ENCODE measurements around the gene EXT2.

Gene EXT2

DNA sequence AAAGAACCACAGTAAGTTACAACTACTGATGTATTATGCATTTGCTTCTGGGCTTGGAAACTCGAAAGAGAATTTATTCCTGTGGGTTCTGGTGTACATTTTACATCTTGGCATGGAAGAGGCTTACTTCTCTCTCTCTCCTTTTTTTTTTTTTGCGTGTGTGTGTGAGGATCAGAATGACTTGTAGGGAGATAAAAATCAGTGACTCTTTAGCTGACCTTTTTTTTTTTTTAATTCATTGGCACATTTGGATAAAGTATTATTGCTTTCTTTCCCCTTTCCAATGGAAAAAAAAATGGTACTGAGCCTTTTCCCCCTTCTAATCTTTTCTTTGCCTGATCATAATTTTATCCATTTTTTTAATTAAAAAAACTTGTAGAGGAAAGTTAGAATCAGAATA lies 43.5 kb downstream of the EXT2 start:
- no peak overlapping the region for H3K9ac ChIP-seq (ENCODE audit: low read length)
- H3K27me3 ChIP-seq (ENCODE audit: control insufficient read depth, insufficient read depth, low read length) = no peaks in the 10 kb centered on the region
- no peaks in the 10 kb centered on the region for H3K9me3 ChIP-seq (ENCODE audit: control insufficient read depth, low read length)
- H3K36me3 ChIP-seq (ENCODE audit: control insufficient read depth, insufficient read depth, low read length) = no peaks in the 10 kb centered on the region
- no peaks in the 10 kb centered on the region for H3K4me1 ChIP-seq (ENCODE audit: control insufficient read depth, insufficient read depth, low read length)
- H3K4me3 ChIP-seq (ENCODE audit: low read length) = no peak overlapping the region

DNA sequence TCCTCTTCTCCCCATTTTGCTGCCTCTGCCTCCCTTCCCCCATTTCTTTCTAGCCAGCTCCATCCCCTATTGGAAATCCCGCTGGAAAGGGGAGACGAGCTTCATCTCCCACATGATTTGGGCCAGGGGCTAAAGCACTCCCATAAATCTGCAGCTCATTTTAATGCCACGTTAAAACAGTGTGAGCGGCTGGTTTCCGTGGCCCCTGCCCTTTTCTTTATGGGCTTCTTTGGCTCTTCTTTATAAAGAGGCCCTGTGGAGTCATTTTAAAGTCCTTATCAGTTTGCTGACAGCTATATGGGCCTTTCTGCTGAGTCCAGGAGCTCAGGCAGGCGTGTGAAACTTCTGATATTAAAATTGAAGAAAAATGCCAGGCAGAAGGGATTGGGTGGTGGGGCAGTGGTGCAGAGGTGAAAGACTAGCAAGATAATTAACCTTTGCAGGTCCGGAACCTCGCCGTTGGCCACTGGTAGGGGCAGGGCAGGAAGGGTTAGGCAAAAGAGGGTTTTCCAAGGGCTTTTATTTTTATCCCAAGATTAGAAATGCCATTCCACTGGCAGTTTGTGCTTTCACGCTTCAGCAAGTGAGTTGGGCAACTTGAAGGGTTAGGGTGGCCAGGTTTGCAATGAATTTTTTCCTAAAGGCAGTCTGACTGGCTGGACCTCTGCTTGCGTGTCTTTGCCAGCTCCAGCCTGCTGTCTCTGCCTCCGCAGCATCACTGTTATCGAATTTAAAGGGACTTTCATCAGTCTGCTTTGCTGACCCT lies 44.3 kb downstream of the EXT2 start:
- Histone ChIP-seq H3K4me1 (ENCODE audit: control insufficient read depth, insufficient read depth, low read length) (no peaks in the 10 kb centered on the region), H3K4me3 (ENCODE audit: low read length) (no peak overlapping the region), H3K36me3 (ENCODE audit: control insufficient read depth, insufficient read depth, low read length) (no peaks in the 10 kb centered on the region), H3K27me3 (ENCODE audit: control insufficient read depth, insufficient read depth, low read length) (no peaks in the 10 kb centered on the region), H3K9ac (ENCODE audit: low read length) (no peak overlapping the region), H3K9me3 (ENCODE audit: control insufficient read depth, low read length) (no peaks in the 10 kb centered on the region)

- Histone ChIP-seq H3K27me3 (ENCODE audit: control insufficient read depth, insufficient read depth, low read length) (no peaks in the 10 kb centered on the region), H3K4me3 (ENCODE audit: low read length) (no peak overlapping the region), H3K9me3 (ENCODE audit: control insufficient read depth, low read length) (no peaks in the 10 kb centered on the region), H3K36me3 (ENCODE audit: control insufficient read depth, insufficient read depth, low read length) (no peaks in the 10 kb centered on the region), H3K4me1 (ENCODE audit: control insufficient read depth, insufficient read depth, low read length) (no peaks in the 10 kb centered on the region), H3K9ac (ENCODE audit: low read length) (no peak overlapping the region)
Measured at GRCh38 chr11:44140372-44140771, 44.9 kb downstream of the EXT2 start.

DNA sequence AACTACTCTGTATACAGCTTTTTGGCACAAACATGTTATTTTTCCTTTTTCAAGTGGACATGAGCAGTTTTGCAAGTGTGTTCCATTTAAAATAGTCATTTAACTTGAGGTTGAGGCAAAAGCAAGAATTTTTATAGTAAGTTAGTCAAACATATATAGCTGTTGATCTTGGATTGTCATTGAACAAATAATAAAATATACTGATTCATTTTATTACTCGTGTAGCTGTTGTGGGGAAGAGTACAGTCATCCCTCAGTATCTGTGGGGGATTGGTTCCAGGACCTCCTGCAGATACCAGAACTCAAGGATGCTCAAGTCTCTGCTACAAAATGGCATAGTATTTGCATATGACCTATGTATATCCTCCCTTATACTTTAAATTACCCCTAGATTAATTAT lies 45.3 kb downstream of the EXT2 start:
- no peak overlapping the region for H3K4me3 ChIP-seq (ENCODE audit: low read length)
- no peaks in the 10 kb centered on the region for H3K27me3 ChIP-seq (ENCODE audit: control insufficient read depth, insufficient read depth, low read length)
- no peaks in the 10 kb centered on the region for H3K4me1 ChIP-seq (ENCODE audit: control insufficient read depth, insufficient read depth, low read length)
- H3K36me3 ChIP-seq (ENCODE audit: control insufficient read depth, insufficient read depth, low read length) = no peaks in the 10 kb centered on the region
- H3K9ac ChIP-seq (ENCODE audit: low read length) = no peak overlapping the region
- no peaks in the 10 kb centered on the region for H3K9me3 ChIP-seq (ENCODE audit: control insufficient read depth, low read length)

DNA sequence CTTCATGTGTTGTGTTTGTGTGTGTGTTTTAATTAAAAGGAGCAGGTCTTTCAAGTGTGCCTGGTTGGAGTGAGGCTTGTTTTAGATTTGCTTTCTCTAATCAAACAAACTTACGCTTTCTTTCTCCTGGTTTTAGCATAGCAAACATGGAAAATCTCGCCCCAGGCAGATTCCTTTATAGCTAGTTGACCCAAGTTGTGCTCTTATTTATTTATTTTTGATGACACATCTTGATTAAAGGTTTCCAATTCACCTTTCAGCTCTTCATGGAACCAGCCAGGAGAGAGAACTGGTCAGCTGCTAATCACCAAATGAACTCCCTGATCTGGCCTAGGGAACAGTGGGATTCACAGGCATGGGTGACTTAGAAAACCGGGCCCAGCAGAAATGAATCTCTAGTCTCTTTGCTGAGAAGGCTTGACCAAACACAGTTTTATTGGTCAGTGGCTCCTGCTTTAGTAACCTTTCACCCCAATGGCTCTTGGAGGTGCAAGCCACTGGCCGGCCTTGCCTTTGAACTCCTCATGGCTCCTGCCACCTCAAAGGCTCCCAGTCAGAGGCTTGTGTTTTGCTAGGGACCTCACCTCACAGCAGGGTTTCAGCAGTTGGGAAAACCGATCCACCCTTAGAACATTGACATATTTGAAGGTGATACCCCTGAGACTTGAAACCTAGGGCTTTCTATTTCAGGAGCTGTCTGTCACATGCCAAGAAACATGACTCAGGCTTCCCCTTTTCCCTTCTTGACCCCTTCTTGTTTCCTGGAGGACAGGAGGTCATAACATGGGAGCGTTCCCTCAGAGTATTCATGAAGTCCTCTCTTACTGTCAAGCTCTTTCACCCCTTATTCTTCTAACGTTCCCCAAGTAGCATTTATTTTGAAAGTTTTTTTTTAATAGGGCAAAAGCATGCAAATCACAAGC lies 48.8 kb downstream of the EXT2 start:
- H3K4me1 ChIP-seq (ENCODE audit: control insufficient read depth, insufficient read depth, low read length) = no peaks in the 10 kb centered on the region
- H3K9ac ChIP-seq (ENCODE audit: low read length) = no peak overlapping the region
- no peaks in the 10 kb centered on the region for H3K9me3 ChIP-seq (ENCODE audit: control insufficient read depth, low read length)
- H3K36me3 ChIP-seq (ENCODE audit: control insufficient read depth, insufficient read depth, low read length) = peaks cover 3% of the 10 kb centered on the region
- H3K4me3 ChIP-seq (ENCODE audit: low read length) = no peak overlapping the region
- H3K27me3 ChIP-seq (ENCODE audit: control insufficient read depth, insufficient read depth, low read length) = no peaks in the 10 kb centered on the region

- no peak overlapping the region for H3K9ac ChIP-seq (ENCODE audit: low read length)
- H3K27me3 ChIP-seq (ENCODE audit: control insufficient read depth, insufficient read depth, low read length) = no peaks in the 10 kb centered on the region
- H3K4me3 ChIP-seq (ENCODE audit: low read length) = no peak overlapping the region
- H3K36me3 ChIP-seq (ENCODE audit: control insufficient read depth, insufficient read depth, low read length) = peaks cover 3% of the 10 kb centered on the region
- H3K4me1 ChIP-seq (ENCODE audit: control insufficient read depth, insufficient read depth, low read length) = no peaks in the 10 kb centered on the region
- H3K9me3 ChIP-seq (ENCODE audit: control insufficient read depth, low read length) = no peaks in the 10 kb centered on the region
Measured at GRCh38 chr11:44145011-44145775, 49.7 kb downstream of the EXT2 start.

DNA sequence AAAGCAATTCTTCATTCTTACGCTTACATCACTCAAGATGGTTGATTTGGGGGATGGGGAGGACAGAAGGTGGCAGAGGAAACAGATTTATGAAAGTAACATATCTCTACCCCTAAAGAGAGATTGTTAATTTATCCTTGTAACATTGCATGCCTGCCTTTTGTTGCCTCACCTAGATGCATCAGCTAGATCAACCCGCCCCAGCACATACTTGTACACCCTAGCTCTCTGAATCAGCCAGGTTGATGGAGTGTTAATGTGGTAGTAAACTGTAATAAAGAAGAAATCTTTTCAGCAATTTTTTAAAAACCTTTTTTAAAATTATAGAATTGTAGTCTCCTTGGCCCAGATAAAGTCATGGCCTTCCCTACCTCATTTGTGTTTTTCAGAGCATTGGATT lies 51.5 kb downstream of the EXT2 start:
- H3K27me3 ChIP-seq (ENCODE audit: control insufficient read depth, insufficient read depth, low read length) = no peaks in the 10 kb centered on the region
- H3K9ac ChIP-seq (ENCODE audit: low read length) = no peak overlapping the region
- H3K36me3 ChIP-seq (ENCODE audit: control insufficient read depth, insufficient read depth, low read length) = peaks cover 3% of the 10 kb centered on the region
- H3K9me3 ChIP-seq (ENCODE audit: control insufficient read depth, low read length) = no peaks in the 10 kb centered on the region
- no peak overlapping the region for H3K4me3 ChIP-seq (ENCODE audit: low read length)
- no peaks in the 10 kb centered on the region for H3K4me1 ChIP-seq (ENCODE audit: control insufficient read depth, insufficient read depth, low read length)

- Histone ChIP-seq H3K4me1 (ENCODE audit: control insufficient read depth, insufficient read depth, low read length) (no peaks in the 10 kb centered on the region), H3K4me3 (ENCODE audit: low read length) (no peak overlapping the region), H3K27me3 (ENCODE audit: control insufficient read depth, insufficient read depth, low read length) (no peaks in the 10 kb centered on the region), H3K36me3 (ENCODE audit: control insufficient read depth, insufficient read depth, low read length) (peaks cover 3% of the 10 kb centered on the region), H3K9me3 (ENCODE audit: control insufficient read depth, low read length) (no peaks in the 10 kb centered on the region), H3K9ac (ENCODE audit: low read length) (no peak overlapping the region)
Measured at GRCh38 chr11:44147751-44148150, 52.3 kb downstream of the EXT2 start.

GRCh38 chr11:44149651-44150050 lies 54.2 kb downstream of the EXT2 start:
- no peaks in the 10 kb centered on the region for H3K4me1 ChIP-seq (ENCODE audit: control insufficient read depth, insufficient read depth, low read length)

DNA sequence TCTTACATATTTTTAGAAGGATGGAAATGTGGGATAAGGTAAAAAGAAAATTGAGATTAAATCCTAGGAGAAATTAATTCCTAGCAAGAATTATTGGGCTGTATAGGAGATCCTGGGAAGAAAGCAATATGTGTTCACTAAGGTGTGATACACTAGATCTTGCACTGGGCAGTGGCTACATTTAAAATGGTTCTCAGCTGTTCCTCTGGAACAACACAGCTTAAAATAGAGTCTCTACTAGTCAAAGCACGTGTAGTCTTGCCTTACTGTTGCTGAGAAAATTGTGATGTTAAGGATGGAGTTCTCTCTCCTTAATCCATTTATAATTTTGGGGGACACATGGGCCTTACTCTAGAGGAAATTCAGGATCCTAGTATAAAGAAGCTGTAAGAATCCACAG lies 54.9 kb downstream of the EXT2 start:
- H3K9ac ChIP-seq (ENCODE audit: low read length) = no peak overlapping the region
- H3K36me3 ChIP-seq (ENCODE audit: control insufficient read depth, insufficient read depth, low read length) = peaks cover 3% of the 10 kb centered on the region
- H3K4me1 ChIP-seq (ENCODE audit: control insufficient read depth, insufficient read depth, low read length) = no peaks in the 10 kb centered on the region
- H3K9me3 ChIP-seq (ENCODE audit: control insufficient read depth, low read length) = no peaks in the 10 kb centered on the region
- no peak overlapping the region for H3K4me3 ChIP-seq (ENCODE audit: low read length)
- no peaks in the 10 kb centered on the region for H3K27me3 ChIP-seq (ENCODE audit: control insufficient read depth, insufficient read depth, low read length)

More at GRCh38 chr11:44149651-44150050, 54.2 kb downstream of the EXT2 start:
- Histone ChIP-seq H3K4me3 (ENCODE audit: low read length) (no peak overlapping the region), H3K9me3 (ENCODE audit: control insufficient read depth, low read length) (no peaks in the 10 kb centered on the region), H3K27me3 (ENCODE audit: control insufficient read depth, insufficient read depth, low read length) (no peaks in the 10 kb centered on the region), H3K9ac (ENCODE audit: low read length) (no peak overlapping the region), H3K36me3 (ENCODE audit: control insufficient read depth, insufficient read depth, low read length) (peaks cover 3% of the 10 kb centered on the region)

DNA sequence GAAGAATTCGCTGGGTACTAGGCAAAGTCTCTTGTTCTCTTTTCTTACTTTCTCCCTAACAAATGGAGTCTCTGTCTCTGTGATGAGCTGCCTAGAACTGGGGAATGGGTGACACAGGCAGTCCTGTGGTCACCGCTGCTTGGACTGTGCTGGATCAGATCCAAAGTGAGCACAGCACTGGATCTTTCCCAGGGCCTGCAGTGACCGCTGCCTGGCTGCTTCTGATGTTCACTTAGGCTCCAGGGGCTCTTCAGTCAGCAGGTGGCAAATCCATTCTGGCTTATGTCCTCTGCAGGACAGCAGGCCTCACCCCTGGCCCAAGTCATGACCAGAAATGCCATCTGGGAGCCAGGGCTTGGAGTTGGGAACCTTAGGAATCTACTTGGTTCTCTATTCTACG lies 61.5 kb downstream of the EXT2 start:
- Histone ChIP-seq H3K9me3 (ENCODE audit: control insufficient read depth, low read length) (no peaks in the 10 kb centered on the region), H3K4me3 (ENCODE audit: low read length) (no peak overlapping the region), H3K4me1 (ENCODE audit: control insufficient read depth, insufficient read depth, low read length) (no peaks in the 10 kb centered on the region), H3K9ac (ENCODE audit: low read length) (no peak overlapping the region), H3K36me3 (ENCODE audit: control insufficient read depth, insufficient read depth, low read length) (no peaks in the 10 kb centered on the region), H3K27me3 (ENCODE audit: control insufficient read depth, insufficient read depth, low read length) (no peaks in the 10 kb centered on the region)

- Histone ChIP-seq H3K9me3 (ENCODE audit: control insufficient read depth, low read length) (no peaks in the 10 kb centered on the region), H3K36me3 (ENCODE audit: control insufficient read depth, insufficient read depth, low read length) (no peaks in the 10 kb centered on the region), H3K9ac (ENCODE audit: low read length) (no peak overlapping the region), H3K27me3 (ENCODE audit: control insufficient read depth, insufficient read depth, low read length) (no peaks in the 10 kb centered on the region), H3K4me3 (ENCODE audit: low read length) (no peak overlapping the region), H3K4me1 (ENCODE audit: control insufficient read depth, insufficient read depth, low read length) (no peaks in the 10 kb centered on the region)
Measured at GRCh38 chr11:44158384-44158783, 62.9 kb downstream of the EXT2 start.

Data from mucosa of stomach (tissue), 1 donor.